HG02973 (cell line): ENCODE measurements around the gene MAN2C1.
"Not testable (repeated sequence)": the region's sequence is repeated elsewhere in the genome, so short reads cannot be mapped to it uniquely, and the experiment has no call there.

ENCODE experiments used
- ATAC-seq: cut with Tn5 transposase; IDR thresholded peaks from one replicate; pipeline ENCODE4 v1.9.1; 2021; ENCODE audit warnings: moderate library complexity; ENCODE audit not compliant: unreplicated experiment

Gene MAN2C1

GRCh38 chr15:75313116-75313845 is 55.1 kb downstream of the MAN2C1 start:
- ATAC-seq: no peak

- ATAC-seq: not testable (repeated sequence)
These were observed 55.9 kb downstream of the MAN2C1 start for GRCh38 chr15:75312548-75312947.

GRCh38 chr15:75309711-75310110 is 58.7 kb downstream of the MAN2C1 start:
- no peak for ATAC-seq

- no peak for ATAC-seq
These were observed 60.5 kb downstream of the MAN2C1 start for GRCh38 chr15:75307778-75308390.

- ATAC-seq: no peak
These were observed 62.2 kb downstream of the MAN2C1 start for GRCh38 chr15:75306188-75306587.
